HG03558 (cell line): Measurements from ENCODE around the gene AMOTL2.

ENCODE experiments used
- ATAC-seq: cut with Tn5 transposase; IDR thresholded peaks from one replicate; pipeline ENCODE4 v1.9.1; 2021; ENCODE audit warnings: moderate number of reproducible peaks; ENCODE audit not compliant: unreplicated experiment; ENCODE audit errors: extremely low read depth

Gene AMOTL2

GRCh38 chr3:134322286-134322685, 52.0 kb downstream of the AMOTL2 start:
- no peak for ATAC-seq

- ATAC-seq: no peak
Observed at GRCh38 chr3:134320749-134321148, 53.5 kb downstream of the AMOTL2 start.

GRCh38 chr3:134319931-134320330, 54.3 kb downstream of the AMOTL2 start:
- ATAC-seq: no peak

GRCh38 chr3:134318166-134318565, 56.1 kb downstream of the AMOTL2 start:
- ATAC-seq: no peak

- no peak for ATAC-seq
Observed at GRCh38 chr3:134317106-134317947, 56.9 kb downstream of the AMOTL2 start.

GRCh38 chr3:134315286-134316106, 58.8 kb downstream of the AMOTL2 start:
- no peak for ATAC-seq

GRCh38 chr3:134314588-134315285, 59.5 kb downstream of the AMOTL2 start:
- no peak for ATAC-seq

- ATAC-seq: no peak
Observed at GRCh38 chr3:134313847-134314587, 60.2 kb downstream of the AMOTL2 start.

- ATAC-seq: no peak
Observed at GRCh38 chr3:134312873-134313846, 61.1 kb downstream of the AMOTL2 start.

- ATAC-seq: no peak
Observed at GRCh38 chr3:134312072-134312872, 62.0 kb downstream of the AMOTL2 start.

- ATAC-seq: no peak
Observed at GRCh38 chr3:134311693-134312071, 62.6 kb downstream of the AMOTL2 start.

- no peak for ATAC-seq
Observed at GRCh38 chr3:134311265-134311664, 63.0 kb downstream of the AMOTL2 start.

- no peak for ATAC-seq
Observed at GRCh38 chr3:134309987-134310700, 64.1 kb downstream of the AMOTL2 start.

- no peak for ATAC-seq
Observed at GRCh38 chr3:134308350-134308891, 65.8 kb downstream of the AMOTL2 start.

- no peak for ATAC-seq
Observed at GRCh38 chr3:134307425-134307824, 66.8 kb downstream of the AMOTL2 start.

GRCh38 chr3:134306320-134306719, 67.9 kb downstream of the AMOTL2 start:
- ATAC-seq: no peak
